ENCODE measurements around the gene NRP2. TPM values are rescaled to one million over a fixed set of nuclear protein-coding genes. Genes with fewer than 3 reads are reported as not detected.

Gene NRP2
- total RNA-seq, 1 experiment from 2014 or later: 10.3 TPM

GRCh38 chr2:205688417-205689200 lies 6.3 kb downstream of the NRP2 start:
- Mint-ChIP-seq H3K9me3 (ENCODE audit: unreplicated experiment) (no peaks in the 10 kb centered on the region), H3K36me3 (ENCODE audit: insufficient read depth, unreplicated experiment) (no peaks in the 10 kb centered on the region), H3K4me1 (ENCODE audit: insufficient read depth, unreplicated experiment) (peaks cover 11% of the 10 kb centered on the region), H3K27ac (ENCODE audit: low read depth, unreplicated experiment) (no peak overlapping the region), H3K4me3 (ENCODE audit: unreplicated experiment) (no peak overlapping the region), H3K27me3 (ENCODE audit: insufficient read depth, unreplicated experiment) (no peaks in the 10 kb centered on the region)
- no peak for DNase-seq (ENCODE audit: unreplicated experiment)
- no TSS peak for BruUV-seq (replicated peaks)
- ChIA-PET POLR2A (no interaction called here), CTCF (interaction anchor here (0.5 to 0.7 kb wide), 3 partner anchors 10 to 235 kb away, joined by 3 read pairs; no protein-coding TSS in a partner anchor)
- no peak for TF ChIP-seq CTCF (IDR thresholded peaks at IDR 0.05; ENCODE audit: unreplicated experiment)
- intact Hi-C loops (cut with micrococcal nuclease): loop anchor here (10.0 kb wide), 1 partner anchor 1144 kb away; the partner anchor contains the start of gene PARD3B

- H3K9me3 Mint-ChIP-seq (ENCODE audit: unreplicated experiment): no peaks in the 10 kb centered on the region
- no peak for TF ChIP-seq CTCF (IDR thresholded peaks at IDR 0.05; ENCODE audit: unreplicated experiment)
- no peak for DNase-seq (ENCODE audit: unreplicated experiment)
- H3K27me3 Mint-ChIP-seq (ENCODE audit: insufficient read depth, unreplicated experiment): no peaks in the 10 kb centered on the region
- no peaks in the 10 kb centered on the region for H3K36me3 Mint-ChIP-seq (ENCODE audit: insufficient read depth, unreplicated experiment)
- CTCF ChIA-PET: no interaction called here
- no TSS peak for BruUV-seq (replicated peaks)
- H3K4me1 Mint-ChIP-seq (ENCODE audit: insufficient read depth, unreplicated experiment): peaks cover 5% of the 10 kb centered on the region
- H3K4me3 Mint-ChIP-seq (ENCODE audit: unreplicated experiment): no peak overlapping the region
- POLR2A ChIA-PET: interaction anchor here (0.6 to 0.7 kb wide), 2 partner anchors 184 to 1133 kb away, joined by 3 read pairs; no protein-coding TSS in a partner anchor
- H3K27ac Mint-ChIP-seq (ENCODE audit: low read depth, unreplicated experiment): no peak overlapping the region
- intact Hi-C loops (cut with micrococcal nuclease): loop anchor here (10.0 kb wide), 1 partner anchor 1145 kb away; the partner anchor contains the start of gene PARD3B
These were observed 7.5 kb downstream of the NRP2 start for GRCh38 chr2:205689820-205690219.

GRCh38 chr2:205692104-205692503 lies 9.8 kb downstream of the NRP2 start:
- H3K9me3 Mint-ChIP-seq (ENCODE audit: unreplicated experiment): no peaks in the 10 kb centered on the region
- no peak for DNase-seq (ENCODE audit: unreplicated experiment)
- POLR2A ChIA-PET: interaction anchor here (0.7 kb wide), 1 partner anchor 71 kb away, joined by 4 read pairs; no protein-coding TSS in a partner anchor
- no peak overlapping the region for H3K4me3 Mint-ChIP-seq (ENCODE audit: unreplicated experiment)
- H3K4me1 Mint-ChIP-seq (ENCODE audit: insufficient read depth, unreplicated experiment): peaks cover 5% of the 10 kb centered on the region
- H3K27me3 Mint-ChIP-seq (ENCODE audit: insufficient read depth, unreplicated experiment): no peaks in the 10 kb centered on the region
- no peak overlapping the region for H3K27ac Mint-ChIP-seq (ENCODE audit: low read depth, unreplicated experiment)
- H3K36me3 Mint-ChIP-seq (ENCODE audit: insufficient read depth, unreplicated experiment): no peaks in the 10 kb centered on the region
- no peak for TF ChIP-seq CTCF (IDR thresholded peaks at IDR 0.05; ENCODE audit: unreplicated experiment)
- CTCF ChIA-PET: interaction anchor here (0.6 kb wide), 1 partner anchor 587 kb away, joined by 3 read pairs; no protein-coding TSS in a partner anchor
- no TSS peak for BruUV-seq (replicated peaks)
- intact Hi-C loops (cut with micrococcal nuclease): no loop called here

GRCh38 chr2:205694256-205694655 lies 12.0 kb downstream of the NRP2 start:
- peaks cover 5% of the 10 kb centered on the region for H3K4me1 Mint-ChIP-seq (ENCODE audit: insufficient read depth, unreplicated experiment)
- no peak for DNase-seq (ENCODE audit: unreplicated experiment)
- CTCF ChIA-PET: interaction anchor here (0.6 to 1.7 kb wide), 5 partner anchors 9 to 1175 kb away, joined by 3 to 6 read pairs (median 4); no protein-coding TSS in a partner anchor
- TF ChIP-seq CTCF (IDR thresholded peaks at IDR 0.05; ENCODE audit: unreplicated experiment): no peak
- peaks cover 4% of the 10 kb centered on the region for H3K36me3 Mint-ChIP-seq (ENCODE audit: insufficient read depth, unreplicated experiment)
- BruUV-seq (replicated peaks): no TSS peak
- intact Hi-C loops (cut with micrococcal nuclease): no loop called here
- H3K27me3 Mint-ChIP-seq (ENCODE audit: insufficient read depth, unreplicated experiment): no peaks in the 10 kb centered on the region
- H3K4me3 Mint-ChIP-seq (ENCODE audit: unreplicated experiment): no peak overlapping the region
- no peaks in the 10 kb centered on the region for H3K9me3 Mint-ChIP-seq (ENCODE audit: unreplicated experiment)
- H3K27ac Mint-ChIP-seq (ENCODE audit: low read depth, unreplicated experiment): no peak overlapping the region
- POLR2A ChIA-PET: no interaction called here

Data from MCF 10A (cell line).